Esophagus muscularis mucosa (tissue), 4 donors: ENCODE data around the gene FEZF1. TPM values are rescaled to one million over a fixed set of nuclear protein-coding genes. Genes with fewer than 3 reads are reported as not detected.

Source experiments
- DNase-seq: peaks from one replicate; pipeline ENCODE4 v3.0.0-alpha.2; 2017; ENCODE audit errors: extremely low spot score
- H3K27ac ChIP-seq, 4 donors: fragments of 200-600 bp; sonication (generic); replicated peaks in 1 of 4; 1 replicate in 3 of 4; 2 replicates in 1 of 4; pipeline ENCODE4 v1.5.1; 2016 to 2019; ENCODE audit warnings: mild to moderate bottlenecking in 1 of 4
- H3K27me3 ChIP-seq, 4 donors: fragments of 200-600 bp; sonication (generic); one replicate each; pipeline versions ENCODE4 v1.5.1 to v1.6.0; 2016 to 2019
- H3K36me3 ChIP-seq, 4 donors: fragments of 200-600 bp; sonication (generic); one replicate each; pipeline ENCODE4 v1.5.1; 2016 to 2019
- H3K4me1 ChIP-seq, 4 donors: fragments of 200-600 bp; sonication (generic); one replicate each; pipeline ENCODE4 v1.5.1; 2016 to 2019
- H3K4me3 ChIP-seq, 4 donors: fragments of 200-600 bp; sonication (generic); 1 replicate in 2 of 4; 2 replicates in 2 of 4; pipeline ENCODE4 v1.5.1; 2016 to 2019; ENCODE audit warnings: mild to moderate bottlenecking in 4 of 4, moderate library complexity in 1 of 4
- H3K9me3 ChIP-seq, 4 donors: fragments of 200-600 bp; sonication (generic); 1 replicate in 3 of 4; 2 replicates in 1 of 4; pipeline ENCODE4 v1.5.1; 2016 to 2019
- CTCF ChIP-seq, 3 experiments: fragments of 200-600 bp in 2 of 3; fragments of 450-650 bp in 1 of 3; sonication (generic) in 2 of 3; IDR thresholded peaks; one replicate each; pipeline ENCODE4 v1.5.1; 2017 to 2019; ENCODE audit warnings: antibody characterized with exemption in 3 of 3, mild to moderate bottlenecking in 2 of 3, moderate library complexity in 1 of 3
- EP300 ChIP-seq: sonication (generic); formaldehyde crosslinking; IDR thresholded peaks from one replicate; pipeline ENCODE4 v1.6.1; 2017; ENCODE audit warnings: antibody characterized with exemption
- POLR2A ChIP-seq: fragments of 450-650 bp; IDR thresholded peaks from one replicate; pipeline ENCODE4 v1.6.1; 2017; ENCODE audit warnings: antibody characterized with exemption, moderate library complexity, mild to moderate bottlenecking, low read depth
- POLR2AphosphoS5 ChIP-seq, 2 donors: sonication (generic); formaldehyde crosslinking; IDR thresholded peaks; one replicate each; pipeline ENCODE4 v1.6.1; 2017; ENCODE audit warnings: antibody characterized with exemption in 2 of 2
- WGBS: methylation state at CpG from one replicate; pipeline ENCODE4 v1.1.5; 2018; 5-methylcytosine and 5-hydroxymethylcytosine counted together
- intact Hi-C: fragments of 100-400 bp; cut with DNase I; formaldehyde crosslinking; loops from one replicate; pipeline ENCODE4 v1.15.1; 2023
- total RNA-seq, 4 donors: library from RNA; depleted of rRNA; stranded (reverse); fragments of >200 nt; gene quantifications; one replicate each; pipeline versions ENCODE4 v1.1.0 to v1.2.1, GENCODE V29; 2016

FEZF1 gene
- total RNA-seq, result not detected

GRCh38 chr7:122304319-122304975 lies at the start of gene FEZF1:
Gene FEZF1 (minus strand): TSS chr7:122304750. CDS start chr7:122304437, 313 bp downstream.
- no peaks in the 10 kb centered on the region for H3K9me3 ChIP-seq
- WGBS, result 4% methylated on average over 20 of the region's 35 CpGs
- no peak within 1 kb of the TSS for H3K27ac ChIP-seq
- no peak for TF ChIP-seq CTCF (IDR thresholded peaks at IDR 0.05)
- TF ChIP-seq EP300, result no peak
- no peak for TF ChIP-seq POLR2AphosphoS5 (IDR thresholded peaks at IDR 0.05)
- no peak for TF ChIP-seq POLR2A
- intact Hi-C loops, result no loop called here
- no peaks in the 10 kb centered on the region for H3K36me3 ChIP-seq
- no peak for DNase-seq
- peaks cover 9 to 100% (median 93%) of the 10 kb centered on the region in 4 donors for H3K27me3 ChIP-seq
- H3K4me3 ChIP-seq, result peak within 1 kb of the TSS; percentile 27 to 44 (median 33)
- H3K4me1 ChIP-seq, result peaks cover 37 to 64% (median 53%) of the 10 kb centered on the region in 4 donors

GRCh38 chr7:122352454-122352853 lies 47.9 kb upstream of the FEZF1 start:
- H3K36me3 ChIP-seq, result no peaks in the 10 kb centered on the region
- TF ChIP-seq EP300, result no peak
- TF ChIP-seq POLR2AphosphoS5 (IDR thresholded peaks at IDR 0.05), result no peak
- no peak for TF ChIP-seq CTCF (IDR thresholded peaks at IDR 0.05)
- TF ChIP-seq POLR2A, result no peak
- H3K27me3 ChIP-seq, result no peaks in the 10 kb centered on the region
- DNase-seq, result no peak
- H3K4me3 ChIP-seq, result no peak overlapping the region
- H3K9me3 ChIP-seq, result no peaks in the 10 kb centered on the region
- H3K27ac ChIP-seq, result no peak overlapping the region
- WGBS, result 62% methylated on average over 3 of the region's 3 CpGs
- intact Hi-C loops, result no loop called here
- no peaks in the 10 kb centered on the region for H3K4me1 ChIP-seq

GRCh38 chr7:122350701-122351100 lies 46.2 kb upstream of the FEZF1 start:
- Histone ChIP-seq H3K9me3 (no peaks in the 10 kb centered on the region), H3K4me1 (no peaks in the 10 kb centered on the region), H3K27me3 (no peaks in the 10 kb centered on the region), H3K4me3 (no peak overlapping the region), H3K27ac (no peak overlapping the region), H3K36me3 (no peaks in the 10 kb centered on the region)
- WGBS, result 84% methylated on average over 3 of the region's 3 CpGs
- TF ChIP-seq POLR2A (no peak), CTCF (IDR thresholded peaks at IDR 0.05) (no peak), POLR2AphosphoS5 (IDR thresholded peaks at IDR 0.05) (no peak), EP300 (no peak)
- no peak for DNase-seq
- intact Hi-C loops, result no loop called here

GRCh38 chr7:122344303-122344620 lies 39.7 kb upstream of the FEZF1 start:
- Histone ChIP-seq H3K36me3 (peaks cover 0 to 4% (median 0%) of the 10 kb centered on the region in 4 donors), H3K9me3 (no peaks in the 10 kb centered on the region), H3K27me3 (no peaks in the 10 kb centered on the region), H3K27ac (no peak overlapping the region), H3K4me1 (no peaks in the 10 kb centered on the region), H3K4me3 (no peak overlapping the region)
- DNase-seq, result no peak
- 89% methylated on average over 1 of the region's 1 CpG for WGBS
- intact Hi-C loops, result no loop called here
- TF ChIP-seq POLR2A, result no peak

GRCh38 chr7:122343601-122344302 lies 39.2 kb upstream of the FEZF1 start:
- Histone ChIP-seq H3K27me3 (no peaks in the 10 kb centered on the region), H3K4me1 (no peaks in the 10 kb centered on the region), H3K4me3 (no peak overlapping the region), H3K27ac (no peak overlapping the region), H3K9me3 (no peaks in the 10 kb centered on the region), H3K36me3 (peaks cover 0 to 4% (median 0%) of the 10 kb centered on the region in 4 donors)
- intact Hi-C loops, result no loop called here
- TF ChIP-seq POLR2AphosphoS5 (IDR thresholded peaks at IDR 0.05) (no peak), CTCF (IDR thresholded peaks at IDR 0.05) (no peak), EP300 (no peak), POLR2A (no peak)
- no peak for DNase-seq
- WGBS, result 79% methylated on average over 7 of the region's 7 CpGs
